G401 (cell line): ENCODE results near the gene PCIF1. TPM values are rescaled to one million over a fixed set of nuclear protein-coding genes. Genes with fewer than 3 reads are reported as not detected.

Experiments
- DNase-seq: peaks from one replicate; pipeline ENCODE4 v3.0.0-alpha.2; 2015; ENCODE audit warnings: low spot score
- in situ Hi-C: cut with HindIII; loops from 2 replicates; pipeline ENCODE4 v1.10.0; 2016; ENCODE audit warnings: low sequenced_read_pairs, mixed read lengths
- total RNA-seq: library from RNA; depleted of rRNA; stranded (reverse); fragments of >200 nt; shearing (Covaris generic); gene quantifications from 2 replicates; pipeline ENCODE4 v1.2.3, GENCODE V29; 2014

PCIF1 gene
- total RNA-seq, 1 experiment from 2014 or later, result 11.6 TPM

DNA sequence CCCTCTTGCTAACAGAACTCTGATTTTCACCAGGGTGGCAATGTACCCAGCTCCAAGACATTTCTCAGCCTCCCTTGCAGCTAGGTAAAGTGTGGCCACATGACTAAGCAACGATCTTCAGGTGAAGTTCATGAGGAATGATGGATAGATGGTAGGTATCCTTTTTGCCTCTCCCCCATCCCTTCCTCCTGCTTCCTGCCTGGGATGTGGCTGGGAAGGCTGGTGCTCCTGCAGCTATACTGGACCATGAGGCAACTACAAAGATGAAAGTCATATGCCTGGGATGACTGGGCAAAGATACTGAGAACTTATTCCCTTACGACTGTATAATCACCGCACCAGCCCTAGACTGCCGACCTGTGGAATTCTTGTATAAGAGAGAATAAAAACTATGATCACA is 24.1 kb downstream of the PCIF1 start:
- in situ Hi-C loops, result no loop called here

DNA sequence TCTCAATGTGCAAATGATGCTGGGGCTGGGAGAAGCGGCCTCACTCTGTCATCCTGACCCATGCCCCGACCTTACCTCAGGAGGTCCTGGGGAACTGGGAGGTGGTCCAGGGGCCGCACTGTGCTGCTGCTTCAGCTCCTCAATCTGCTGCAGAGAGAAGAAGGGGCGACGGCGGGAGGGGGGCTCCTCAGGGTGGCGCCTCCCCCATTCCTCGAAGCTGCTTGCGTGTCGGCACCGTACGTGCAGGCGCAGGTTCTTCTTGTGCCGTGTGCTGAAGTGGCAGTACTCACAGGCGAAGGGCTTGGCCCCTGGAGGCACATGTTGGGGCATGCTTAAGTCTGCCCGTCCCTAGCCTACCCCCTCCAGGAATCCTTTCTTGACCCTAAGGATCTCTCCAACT is 24.6 kb downstream of the PCIF1 start:
- in situ Hi-C loops, result no loop called here
- no peak for DNase-seq

More for the DNA sequence above, 24.1 kb downstream of the PCIF1 start:
- no peak for DNase-seq

DNA sequence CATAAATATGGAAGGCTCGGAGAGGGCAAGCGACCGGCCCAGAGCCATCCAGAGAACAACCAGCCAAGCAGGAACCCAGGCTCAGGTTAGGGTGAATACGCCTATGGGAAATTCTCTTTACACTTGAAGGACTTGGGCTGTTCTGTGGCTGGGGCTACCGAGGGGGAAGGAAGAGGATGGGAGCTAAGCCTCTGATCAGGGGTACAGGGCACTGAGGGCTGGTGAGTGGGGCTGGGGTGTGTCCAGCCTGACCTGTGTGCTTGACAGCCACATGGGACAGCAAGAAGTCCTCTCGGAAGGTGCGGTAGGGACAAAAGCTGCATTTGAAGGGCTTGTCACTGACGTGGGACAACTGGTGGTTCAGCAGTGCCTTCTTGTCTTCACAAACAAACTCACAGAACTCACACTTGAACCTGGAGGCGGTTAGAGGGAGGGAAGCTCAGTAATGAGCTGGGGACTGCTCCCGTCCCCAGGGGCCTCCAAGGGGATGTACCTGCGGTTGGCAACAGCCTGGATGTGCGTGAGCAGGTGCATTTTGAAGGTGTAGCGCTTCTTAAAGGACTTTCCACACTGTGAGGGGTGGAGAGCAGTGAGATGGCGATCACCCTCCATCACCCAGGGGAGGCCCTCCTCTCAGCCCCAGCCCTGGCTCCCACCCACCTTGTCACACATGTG is 25.6 kb downstream of the PCIF1 start:
- DNase-seq, result no peak
- in situ Hi-C loops, result no loop called here

DNA sequence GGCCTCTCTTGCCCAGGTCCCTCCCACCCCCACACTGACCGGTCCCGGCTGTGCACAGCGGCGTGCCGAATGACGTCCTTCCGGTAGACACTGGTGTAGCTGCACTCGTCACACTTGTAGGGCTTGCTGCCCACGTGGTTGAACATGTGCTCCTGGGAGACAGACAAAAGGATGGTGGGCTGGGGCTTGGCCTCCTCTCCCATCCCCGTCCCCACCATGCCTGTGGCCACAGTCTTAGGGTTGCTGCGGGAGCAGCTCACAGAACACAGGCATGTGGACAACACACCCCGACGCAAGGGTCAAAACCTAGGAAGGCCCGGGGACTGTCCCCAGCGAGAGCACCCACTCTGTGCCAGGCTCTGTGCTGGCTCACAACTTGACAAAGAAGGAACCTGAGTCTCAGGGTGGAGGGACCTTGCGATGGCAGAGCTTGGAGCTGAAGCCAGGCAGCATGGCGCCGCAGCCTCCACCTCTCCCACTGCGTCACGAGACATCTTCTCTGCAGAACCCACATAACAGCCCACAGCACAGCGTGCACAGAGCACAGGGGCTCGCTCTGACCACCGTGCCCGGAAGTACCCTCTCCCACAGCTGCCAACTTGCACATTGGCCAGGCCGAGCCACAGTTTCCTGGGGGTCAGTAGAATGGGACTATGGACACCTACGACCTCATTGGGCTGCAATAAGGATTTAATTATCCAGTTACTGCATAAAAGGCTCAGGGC is 27.7 kb downstream of the PCIF1 start:
- DNase-seq, result no peak
- in situ Hi-C loops, result no loop called here

DNA sequence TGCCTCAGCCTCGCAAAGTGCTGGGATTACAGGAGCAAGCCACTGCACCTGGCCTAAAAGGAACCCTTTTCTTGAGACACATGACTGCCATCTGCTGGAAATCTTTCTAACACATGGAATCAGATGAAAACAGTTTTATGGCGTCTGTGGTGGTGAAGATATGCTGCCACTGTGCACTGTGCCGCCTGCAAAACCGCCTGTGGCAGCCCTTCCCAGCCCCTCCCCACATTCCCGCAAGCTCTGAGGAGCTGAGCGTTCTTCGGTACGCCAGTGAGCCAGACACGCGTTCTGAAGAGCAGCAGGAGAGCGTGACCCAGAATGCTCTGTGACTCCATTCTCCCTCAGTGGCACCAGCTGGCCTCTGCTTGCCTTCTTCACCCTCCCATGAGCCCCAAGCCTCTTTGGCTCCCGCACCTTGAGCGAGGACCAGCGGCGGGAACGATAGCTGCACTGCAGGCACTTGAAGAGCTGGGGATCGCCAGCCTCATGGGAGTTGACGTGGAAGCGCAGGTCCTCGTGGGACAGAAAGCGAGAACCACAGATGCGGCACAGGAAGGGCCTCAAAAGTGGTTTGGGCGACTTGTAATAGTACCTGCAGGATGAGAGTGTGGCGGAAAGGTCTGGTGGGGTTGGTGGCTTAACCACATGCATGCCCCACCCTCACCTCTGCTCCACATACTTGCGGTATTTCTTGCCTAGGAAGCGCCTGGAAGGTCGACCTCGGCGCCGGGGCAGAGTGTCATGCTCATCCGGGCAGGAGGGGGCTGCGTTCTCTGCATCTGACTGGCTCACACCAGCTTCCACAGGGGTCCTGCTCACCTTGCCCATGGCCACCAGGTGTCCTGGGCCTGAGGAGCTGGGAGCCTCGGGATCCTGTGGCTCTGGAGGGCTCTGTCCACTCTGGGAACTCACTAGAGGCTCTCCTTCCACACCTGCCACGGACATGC is 28.8 kb downstream of the PCIF1 start:
- DNase-seq, result peak; percentile 84
- in situ Hi-C loops, result no loop called here

DNA sequence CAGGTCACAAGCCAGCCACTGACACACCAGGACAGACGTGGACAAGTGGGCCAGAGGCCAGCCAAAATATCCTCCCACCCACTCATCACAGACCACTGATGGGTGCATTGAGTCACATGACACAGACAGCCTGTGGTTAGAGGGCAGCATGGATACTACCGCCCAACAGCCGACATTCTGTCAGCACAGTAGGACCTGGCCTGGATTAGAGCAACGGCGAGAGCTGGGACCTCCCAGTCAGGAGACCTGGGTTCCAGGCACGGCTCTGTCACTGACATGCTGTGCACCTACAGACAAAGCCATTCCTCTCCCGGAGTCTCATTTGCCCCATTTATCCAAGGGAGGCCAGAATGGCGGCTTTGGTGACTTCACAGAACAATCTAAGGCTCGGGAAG is 29.5 kb downstream of the PCIF1 start:
- in situ Hi-C loops, result no loop called here
- no peak for DNase-seq

DNA sequence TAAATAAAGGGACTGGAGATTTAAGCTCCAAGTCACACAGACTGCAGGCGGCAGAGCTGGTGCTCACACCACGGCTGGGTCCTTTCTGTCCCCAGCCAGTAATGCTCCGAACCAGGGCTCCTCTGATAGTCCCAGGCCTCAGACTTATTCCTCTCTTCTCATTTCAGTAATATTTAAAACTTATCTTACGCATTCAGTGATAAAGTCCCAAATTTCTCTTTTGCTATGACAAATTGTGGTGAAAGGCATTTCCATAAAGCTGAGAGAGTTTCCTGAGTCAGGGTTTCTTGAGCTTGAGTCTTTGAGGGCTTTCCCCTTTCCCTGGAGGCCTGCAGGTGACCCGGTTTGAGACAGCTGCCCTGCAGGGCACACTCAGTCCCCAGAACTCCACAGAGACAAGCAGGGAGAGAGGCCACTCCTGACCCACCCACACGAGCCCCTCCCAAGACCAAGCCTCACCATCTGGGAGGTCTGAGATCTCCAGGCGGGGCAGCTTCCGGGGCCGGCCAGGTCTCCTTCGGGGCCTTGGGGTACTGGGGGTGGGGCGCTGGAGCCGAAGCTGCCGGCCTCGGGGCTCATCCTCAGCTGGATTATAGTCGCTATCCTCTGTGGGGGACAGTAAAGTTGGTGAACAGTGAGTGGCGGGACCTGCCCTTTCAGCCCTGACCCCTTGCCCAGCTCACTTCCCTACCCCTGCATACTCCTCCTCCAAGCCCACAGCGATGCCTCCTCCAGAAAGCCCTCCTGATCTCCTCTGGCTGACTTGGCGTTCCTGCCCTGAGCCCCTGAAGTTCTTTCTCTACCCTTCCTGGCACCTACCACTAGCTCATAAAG is 30.9 kb downstream of the PCIF1 start:
- no peak for DNase-seq
- in situ Hi-C loops, result no loop called here

DNA sequence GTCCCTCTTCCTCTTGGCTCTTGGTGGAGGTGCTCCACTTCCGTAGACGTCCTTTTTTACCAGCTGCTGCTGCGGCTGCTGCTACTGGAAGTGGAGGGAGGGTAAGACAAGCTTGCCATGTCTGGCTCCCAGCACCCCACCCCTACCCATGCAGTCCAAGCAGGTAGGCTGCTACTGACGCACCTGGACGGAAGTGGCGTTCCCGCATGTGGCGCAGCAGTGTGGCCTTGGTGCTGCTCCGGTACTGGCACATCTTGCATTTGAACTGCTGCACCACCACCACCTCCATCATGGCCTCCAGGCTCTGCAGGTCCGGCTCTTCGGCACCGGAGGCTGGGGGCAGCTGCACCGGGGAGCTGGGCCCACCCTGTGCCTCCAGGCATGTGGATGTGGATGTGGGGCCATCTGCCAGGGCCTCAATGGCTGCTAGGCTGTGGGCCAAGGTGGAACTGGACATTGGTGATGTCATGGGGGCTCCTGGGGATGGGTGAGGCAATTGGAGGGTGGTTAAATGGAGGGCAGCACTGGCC is 33.1 kb downstream of the PCIF1 start:
- in situ Hi-C loops, result no loop called here
- DNase-seq, result no peak

DNA sequence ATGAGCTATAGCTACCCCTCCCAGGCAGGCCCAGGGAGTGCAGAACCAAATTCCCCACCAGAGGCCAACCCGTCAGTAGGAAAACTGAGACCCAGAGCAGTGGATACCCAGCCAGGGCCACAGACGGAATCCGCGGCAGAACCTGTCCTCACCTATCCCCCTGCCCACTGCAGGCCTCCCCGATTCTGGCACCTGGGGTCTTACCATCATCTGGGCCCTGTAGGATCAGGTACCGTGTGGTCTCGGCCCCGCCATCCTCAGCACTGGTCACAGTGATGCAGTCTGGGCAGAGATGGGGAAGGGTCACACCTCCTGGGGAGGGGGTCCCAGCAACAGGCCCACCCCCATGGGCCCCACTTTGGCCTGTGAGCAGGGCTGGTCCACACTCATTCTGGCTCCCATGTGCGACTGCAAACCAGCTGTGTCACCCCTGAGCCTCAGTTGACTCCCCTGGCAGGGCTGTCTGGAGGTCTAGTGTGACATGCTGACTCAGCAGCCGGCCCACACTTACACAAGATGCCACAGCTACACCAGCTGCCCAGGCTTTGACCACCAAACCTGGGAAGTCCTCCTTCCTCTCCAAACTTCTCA is 33.7 kb downstream of the PCIF1 start:
- in situ Hi-C loops, result no loop called here
- no peak for DNase-seq

DNA sequence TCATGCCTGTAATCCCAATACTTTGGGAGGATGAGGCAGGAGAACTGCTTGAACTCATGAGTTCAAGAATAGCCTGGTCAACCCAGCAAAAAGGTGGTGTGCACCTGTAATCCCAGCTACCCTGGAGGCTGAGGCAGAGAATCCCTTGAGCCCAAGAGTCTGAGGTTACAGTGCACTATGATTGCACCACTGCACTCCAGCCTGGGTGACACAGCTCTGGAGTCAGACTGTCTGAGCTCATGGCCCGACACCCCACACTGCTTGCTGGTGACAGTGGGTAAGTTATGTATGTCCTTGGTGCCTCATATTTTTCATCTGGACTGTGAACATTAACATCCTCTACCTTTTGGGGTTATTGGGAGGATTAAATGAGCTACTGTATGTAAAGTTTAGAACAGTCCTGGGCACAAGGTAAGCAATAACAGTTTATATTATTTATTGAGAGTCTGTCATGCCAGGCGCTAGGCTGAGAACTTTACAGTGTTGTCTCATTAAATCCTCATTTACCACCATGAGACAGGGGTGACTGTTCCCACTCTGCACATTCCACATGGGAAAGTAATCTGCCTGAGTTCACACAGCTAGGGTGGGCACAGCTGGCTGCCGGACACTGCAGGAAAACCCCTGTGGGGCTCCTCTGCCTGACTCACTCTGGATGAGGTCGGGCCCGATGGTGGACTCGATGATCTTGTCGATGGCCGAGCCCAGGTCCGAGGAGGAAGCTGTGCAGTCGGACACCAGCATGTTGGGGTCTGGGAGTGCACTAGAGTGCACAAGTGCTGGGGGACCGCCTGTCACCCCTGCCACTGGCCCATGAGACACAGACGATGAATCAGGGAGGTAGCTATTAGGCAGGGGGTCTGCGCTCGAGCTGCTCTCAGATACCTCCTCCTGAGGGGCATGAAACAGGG is 34.6 kb downstream of the PCIF1 start:
- no peak for DNase-seq
- in situ Hi-C loops, result no loop called here

DNA sequence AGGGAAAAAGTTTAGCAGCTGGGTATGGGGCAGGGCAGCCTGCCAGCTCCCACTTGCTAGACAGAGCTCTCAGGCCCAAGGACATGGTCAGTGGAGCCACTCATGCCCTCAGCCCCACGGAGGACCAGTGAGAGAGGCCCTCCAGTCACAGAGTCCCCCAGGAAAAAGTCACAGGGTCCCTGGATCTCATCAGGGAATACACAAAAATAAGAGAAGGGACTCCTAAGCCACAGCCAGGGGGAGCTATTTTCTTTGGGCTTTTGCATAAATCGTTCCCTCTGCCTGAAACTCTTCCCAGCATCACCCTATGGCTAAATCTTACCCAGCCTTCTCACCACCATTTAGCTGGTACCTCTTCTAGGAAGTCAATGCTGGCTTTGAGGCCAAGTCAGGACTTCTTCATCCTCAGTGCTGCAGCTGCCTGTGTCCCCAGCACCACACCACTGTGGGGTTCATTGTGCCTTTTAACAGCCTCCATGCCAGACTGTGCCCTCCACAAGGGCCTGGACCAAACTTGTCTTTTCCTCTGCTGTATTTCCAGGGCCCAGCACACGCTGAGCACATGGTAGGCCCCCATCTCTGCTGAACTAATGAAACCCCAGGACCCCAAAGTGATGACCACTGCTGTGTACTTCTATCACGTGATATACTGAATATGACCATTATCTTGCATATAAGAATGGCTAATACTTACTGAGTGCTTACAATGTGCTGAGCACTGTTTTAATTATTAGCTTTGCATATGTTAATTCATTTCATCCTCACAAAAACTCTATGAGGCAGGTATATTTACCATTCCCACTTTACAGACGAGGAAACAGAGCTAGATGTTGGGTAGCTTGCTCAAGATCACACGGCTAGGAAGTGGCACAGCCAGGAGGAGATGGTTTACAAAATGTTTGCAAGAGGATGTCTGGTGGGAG is 35.5 kb downstream of the PCIF1 start:
- peak; percentile 75 for DNase-seq
- in situ Hi-C loops, result no loop called here

DNA sequence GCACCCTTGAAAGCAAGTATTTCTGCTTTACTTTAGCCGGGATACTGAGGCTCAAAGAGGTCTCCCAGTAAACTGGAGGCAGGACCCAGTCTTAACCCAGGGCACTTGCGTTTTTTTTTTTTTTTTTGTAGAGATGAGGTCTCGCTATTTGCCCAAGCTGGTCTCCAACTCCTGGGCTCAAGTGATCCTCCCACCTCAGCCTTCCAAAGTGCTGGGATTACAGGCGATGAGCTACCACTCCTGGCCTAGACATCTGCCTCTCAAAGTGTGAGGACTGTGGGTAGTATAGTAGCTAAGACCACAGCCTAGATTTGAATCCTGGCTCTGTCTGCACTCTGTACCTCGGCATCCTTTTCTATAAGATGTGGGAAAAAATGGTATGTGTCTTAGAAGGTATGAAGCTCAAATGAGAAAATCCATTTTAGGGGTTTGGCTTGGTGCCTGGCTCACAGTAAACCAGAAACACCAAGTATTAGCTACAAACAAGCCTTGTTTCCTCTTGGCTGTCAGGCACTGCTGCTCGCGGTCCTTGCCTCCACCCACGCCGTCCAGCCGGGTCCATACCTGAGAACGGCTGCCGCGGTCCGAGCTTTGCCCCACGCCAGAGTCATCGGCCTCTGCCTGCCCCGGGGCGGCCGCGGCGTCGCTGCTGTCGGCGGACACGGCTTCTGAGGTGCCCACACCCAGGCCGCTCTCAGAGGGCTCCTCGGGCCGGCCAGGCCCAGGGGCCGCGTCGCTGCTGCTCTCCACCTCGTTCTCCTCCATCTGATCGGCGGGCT is 36.4 kb downstream of the PCIF1 start:
- peak; percentile 39 for DNase-seq
- in situ Hi-C loops, result no loop called here

DNA sequence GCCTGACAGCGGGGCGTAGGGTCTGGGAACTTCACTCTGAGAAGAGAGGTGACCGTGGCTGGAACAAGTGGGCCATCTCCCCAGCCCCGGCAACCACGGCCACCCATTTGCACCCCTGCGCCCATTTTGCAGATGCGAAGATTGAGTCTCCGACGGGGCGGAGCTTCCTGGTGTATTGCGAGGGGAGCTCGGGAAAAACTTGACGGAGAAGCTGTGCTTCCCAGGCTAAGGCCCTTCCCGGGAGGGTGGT is 36.9 kb downstream of the PCIF1 start:
- in situ Hi-C loops, result no loop called here
- no peak for DNase-seq

DNA sequence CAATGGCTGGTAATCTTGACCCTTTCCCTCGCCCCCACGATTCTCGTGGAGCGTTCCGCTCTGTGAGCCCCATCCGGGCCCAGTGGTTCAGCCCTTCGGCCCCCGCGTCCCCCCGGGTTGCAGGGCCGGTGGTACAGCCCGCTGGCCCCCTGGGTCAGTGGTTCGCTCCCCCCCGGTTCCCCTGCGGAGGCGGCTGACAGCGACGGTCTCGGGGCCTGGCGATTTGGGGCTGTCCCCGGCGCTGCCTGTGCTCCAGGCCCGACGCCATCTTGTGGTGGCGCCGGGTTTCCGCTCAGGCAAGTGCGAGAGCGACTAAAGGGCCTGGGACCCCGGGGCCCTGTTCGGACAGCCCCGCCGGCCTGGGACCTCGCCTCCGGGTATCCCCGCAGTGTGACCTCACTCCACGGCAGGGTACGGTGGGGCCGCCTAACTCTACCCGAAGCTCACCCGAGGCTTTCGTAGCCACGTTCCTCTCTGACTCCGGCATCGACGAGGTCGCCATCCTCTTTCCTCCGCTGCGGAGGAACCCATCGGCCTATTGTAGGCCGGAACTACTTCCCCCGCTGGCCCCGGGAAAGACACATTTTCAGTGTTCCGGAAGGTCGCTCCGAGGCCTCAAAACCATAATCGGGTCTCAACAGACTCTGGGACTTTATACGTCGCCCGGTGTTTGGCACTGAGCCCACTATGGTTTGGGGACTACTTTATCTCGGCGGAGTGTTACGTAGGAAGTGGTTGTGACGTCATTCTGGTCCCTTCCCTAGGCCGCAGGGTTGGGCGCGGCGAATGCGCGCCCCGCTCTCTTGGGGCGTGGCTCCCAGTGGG is 37.4 kb downstream of the PCIF1 start, which contains the start of gene ZNF335:
TSS of gene ZNF335 (minus strand) at position 529 of the 825 bp plus-strand sequence. CDS start 793 bp downstream, outside the sequence.
- peak; percentile 96 for DNase-seq
- in situ Hi-C loops, result no loop called here

DNA sequence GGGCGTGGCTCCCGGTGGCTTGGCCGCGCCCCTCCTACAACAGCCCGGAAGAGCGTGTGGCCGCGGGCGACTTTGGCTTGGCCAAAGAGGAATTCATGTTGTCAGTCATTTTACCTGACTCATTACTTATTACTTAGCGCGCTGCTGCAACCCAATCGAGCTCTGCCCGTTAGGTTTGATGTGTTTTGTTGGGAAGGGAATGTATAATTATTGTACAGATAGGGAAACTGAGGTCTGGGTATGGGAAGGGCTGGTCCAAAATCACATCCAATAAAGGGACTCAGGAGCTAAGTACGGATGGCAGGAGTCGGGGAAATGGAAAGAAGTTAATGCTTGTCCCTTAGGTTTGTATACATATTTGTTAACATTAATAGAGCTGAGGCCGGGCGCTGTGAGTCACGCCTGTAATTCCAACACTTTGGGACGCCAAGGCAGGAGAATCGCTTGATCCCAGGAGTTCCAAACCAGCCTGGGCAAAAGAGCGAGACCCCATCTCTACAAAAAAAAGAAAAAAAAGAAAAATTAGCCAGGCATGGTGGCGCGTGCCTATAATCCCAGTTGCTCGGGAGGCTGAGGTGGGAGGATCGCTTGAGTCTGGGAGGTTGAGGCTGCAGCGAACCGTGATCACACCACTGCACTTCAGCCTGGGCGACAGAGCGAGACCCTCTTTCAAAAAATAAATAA is 38.2 kb downstream of the PCIF1 start:
- no peak for DNase-seq
- in situ Hi-C loops, result no loop called here
